ENCODE data around the gene SSX2IP. TPM values are rescaled to one million over a fixed set of nuclear protein-coding genes. Genes with fewer than 3 reads are reported as not detected.

The SSX2IP gene
- total RNA-seq, 4 donors from 2014 or later, result 9.6 to 13.7 (median 9.7) TPM

DNA sequence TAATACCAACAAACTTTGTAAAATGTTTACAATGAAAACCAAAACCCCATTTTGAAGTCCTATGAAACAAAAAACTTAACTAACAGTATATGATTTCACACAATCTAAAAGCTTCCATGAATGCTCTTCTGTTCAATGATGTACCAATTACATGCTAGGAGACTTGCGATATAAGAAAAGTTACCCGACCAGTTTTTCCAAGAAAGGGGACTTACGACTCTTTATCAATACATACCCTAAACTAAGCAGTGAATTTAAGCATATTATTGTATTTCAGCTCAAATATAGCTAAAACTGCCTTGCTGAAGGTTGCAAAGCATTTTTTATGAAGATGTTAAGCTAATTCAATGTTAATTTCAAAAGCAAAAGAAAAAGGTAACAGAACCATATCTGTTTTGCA, 15.6 kb downstream of the SSX2IP start:
- intact Hi-C loops (cut with DNase I), result no loop called here
- 92% methylated on average over 3 of the region's 3 CpGs for WGBS

DNA sequence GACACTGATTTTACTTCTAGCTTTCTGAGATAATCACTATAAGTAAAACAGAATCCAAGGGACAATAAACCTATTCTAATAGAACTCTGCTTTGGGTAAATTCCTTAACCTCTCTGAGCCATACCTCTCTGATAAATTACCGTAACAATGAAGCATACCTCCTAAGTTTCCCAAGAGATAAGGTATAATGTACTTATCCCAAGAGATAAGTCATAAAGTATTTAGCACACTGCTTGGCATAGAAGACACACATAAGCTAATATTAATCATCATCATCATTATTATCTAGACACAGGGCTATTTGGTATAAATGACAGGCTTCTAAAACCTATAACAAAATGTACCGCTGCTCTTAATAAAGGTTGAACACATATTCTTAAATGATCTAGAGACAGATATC, 16.2 kb downstream of the SSX2IP start:
- intact Hi-C loops (cut with DNase I), result no loop called here
- WGBS, result 94% methylated on average over 2 of the region's 2 CpGs
- Histone ChIP-seq H3K36me3 (no peaks in the 10 kb centered on the region), H3K27me3 (no peaks in the 10 kb centered on the region), H3K9me3 (no peaks in the 10 kb centered on the region), H3K27ac (replicated peaks in 1 of 4) (no peak overlapping the region), H3K4me1 (no peaks in the 10 kb centered on the region), H3K4me3 (no peak overlapping the region)
- TF ChIP-seq, protein P1, sequence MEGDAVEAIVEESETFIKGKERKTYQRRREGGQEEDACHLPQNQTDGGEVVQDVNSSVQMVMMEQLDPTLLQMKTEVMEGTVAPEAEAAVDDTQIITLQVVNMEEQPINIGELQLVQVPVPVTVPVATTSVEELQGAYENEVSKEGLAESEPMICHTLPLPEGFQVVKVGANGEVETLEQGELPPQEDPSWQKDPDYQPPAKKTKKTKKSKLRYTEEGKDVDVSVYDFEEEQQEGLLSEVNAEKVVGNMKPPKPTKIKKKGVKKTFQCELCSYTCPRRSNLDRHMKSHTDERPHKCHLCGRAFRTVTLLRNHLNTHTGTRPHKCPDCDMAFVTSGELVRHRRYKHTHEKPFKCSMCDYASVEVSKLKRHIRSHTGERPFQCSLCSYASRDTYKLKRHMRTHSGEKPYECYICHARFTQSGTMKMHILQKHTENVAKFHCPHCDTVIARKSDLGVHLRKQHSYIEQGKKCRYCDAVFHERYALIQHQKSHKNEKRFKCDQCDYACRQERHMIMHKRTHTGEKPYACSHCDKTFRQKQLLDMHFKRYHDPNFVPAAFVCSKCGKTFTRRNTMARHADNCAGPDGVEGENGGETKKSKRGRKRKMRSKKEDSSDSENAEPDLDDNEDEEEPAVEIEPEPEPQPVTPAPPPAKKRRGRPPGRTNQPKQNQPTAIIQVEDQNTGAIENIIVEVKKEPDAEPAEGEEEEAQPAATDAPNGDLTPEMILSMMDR (IDR thresholded peaks at IDR 0.05), result no peak
- TF ChIP-seq EP300 (IDR thresholded peaks at IDR 0.05) (no peak), POLR2A (IDR thresholded peaks at IDR 0.05; ENCODE audit: low read depth) (no peak), POLR2AphosphoS5 (IDR thresholded peaks at IDR 0.05) (no peak)
- no peak for DNase-seq (ENCODE audit: extremely low spot score)

More for the DNA sequence above, 15.6 kb downstream of the SSX2IP start:
- Histone ChIP-seq H3K9me3 (no peaks in the 10 kb centered on the region), H3K36me3 (no peaks in the 10 kb centered on the region), H3K4me3 (no peak overlapping the region), H3K27me3 (no peaks in the 10 kb centered on the region), H3K27ac (replicated peaks in 1 of 4) (no peak overlapping the region), H3K4me1 (no peaks in the 10 kb centered on the region)
- TF ChIP-seq POLR2A (IDR thresholded peaks at IDR 0.05; ENCODE audit: low read depth) (no peak), EP300 (IDR thresholded peaks at IDR 0.05) (no peak), POLR2AphosphoS5 (IDR thresholded peaks at IDR 0.05) (no peak)
- TF ChIP-seq, protein P1 (IDR thresholded peaks at IDR 0.05), result no peak
- DNase-seq (ENCODE audit: extremely low spot score), result no peak

DNA sequence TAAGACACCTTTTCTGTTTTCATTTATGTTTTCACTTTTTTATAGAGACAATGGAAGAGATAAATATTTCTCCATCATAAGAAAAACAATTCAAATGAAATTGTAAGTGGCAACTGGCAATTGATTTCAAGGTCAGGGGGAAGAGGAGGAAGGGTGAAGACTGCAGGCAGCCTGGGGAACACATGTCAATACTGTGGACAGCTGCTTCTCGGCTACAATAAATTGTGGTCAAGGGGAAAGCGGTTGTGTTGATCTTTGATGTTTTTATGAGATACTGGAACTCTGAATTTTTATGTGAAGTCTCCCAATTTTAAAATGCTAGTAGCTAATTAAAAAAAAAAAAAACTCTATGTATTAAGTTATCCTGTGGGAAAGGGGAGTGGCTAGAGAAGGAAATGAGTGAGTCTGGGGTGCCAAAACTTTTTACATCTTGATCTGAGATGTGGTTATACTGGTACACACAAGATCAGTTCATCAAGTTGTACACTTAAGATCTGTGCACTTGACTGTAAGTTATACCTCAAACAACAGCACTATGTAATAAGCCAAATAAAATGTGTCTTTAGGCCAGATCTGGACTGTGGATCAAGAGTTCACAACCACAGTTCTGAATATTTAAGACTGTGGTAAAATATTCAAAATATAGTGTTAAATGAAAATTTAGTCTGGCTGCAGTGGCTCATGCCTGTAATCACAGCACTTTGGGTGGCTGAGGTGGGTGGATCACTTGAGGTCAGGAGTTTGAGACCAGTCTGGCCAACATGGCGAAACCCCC, 18.0 kb downstream of the SSX2IP start:
- TF ChIP-seq POLR2AphosphoS5 (IDR thresholded peaks at IDR 0.05) (no peak), EP300 (IDR thresholded peaks at IDR 0.05) (no peak), POLR2A (IDR thresholded peaks at IDR 0.05; ENCODE audit: low read depth) (no peak)
- TF ChIP-seq, protein P1 (IDR thresholded peaks at IDR 0.05), result no peak
- intact Hi-C loops (cut with DNase I), result no loop called here
- Histone ChIP-seq H3K4me3 (no peak overlapping the region), H3K36me3 (no peaks in the 10 kb centered on the region), H3K27ac (replicated peaks in 1 of 4) (no peak overlapping the region), H3K27me3 (no peaks in the 10 kb centered on the region), H3K4me1 (no peaks in the 10 kb centered on the region), H3K9me3 (no peaks in the 10 kb centered on the region)
- DNase-seq (ENCODE audit: extremely low spot score), result no peak
- WGBS, result 92% methylated on average over 3 of the region's 3 CpGs

DNA sequence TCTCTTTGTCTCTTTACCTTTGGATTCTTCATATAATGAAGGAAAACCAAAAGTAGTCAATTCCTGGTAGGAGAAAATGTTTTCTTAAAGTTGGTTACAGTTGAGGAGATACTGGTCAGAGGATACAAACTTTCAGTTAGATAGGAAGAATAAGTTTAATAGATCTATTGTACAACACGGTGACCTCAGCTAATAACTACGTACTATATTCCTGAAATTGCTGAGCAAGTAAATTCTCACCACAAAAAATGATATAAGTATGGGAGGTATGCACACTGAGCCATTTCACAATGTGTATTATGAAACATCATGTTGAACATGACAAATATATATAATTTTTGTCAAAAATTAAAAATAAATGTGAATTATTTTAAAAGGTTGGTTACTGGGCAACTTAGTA, 20.4 kb downstream of the SSX2IP start:
- no peak for DNase-seq (ENCODE audit: extremely low spot score)
- Histone ChIP-seq H3K27ac (replicated peaks in 1 of 4) (no peak overlapping the region), H3K27me3 (no peaks in the 10 kb centered on the region), H3K4me1 (no peaks in the 10 kb centered on the region), H3K4me3 (no peak overlapping the region), H3K36me3 (no peaks in the 10 kb centered on the region), H3K9me3 (no peaks in the 10 kb centered on the region)
- intact Hi-C loops (cut with DNase I), result loop anchor here (2.0 kb wide), 1 partner anchor 83 kb away; no protein-coding TSS in a partner anchor
- 92% methylated on average over 2 of the region's 2 CpGs for WGBS
- no peak for TF ChIP-seq EP300 (IDR thresholded peaks at IDR 0.05)
- TF ChIP-seq, protein P1 (IDR thresholded peaks at IDR 0.05), result no peak

DNA sequence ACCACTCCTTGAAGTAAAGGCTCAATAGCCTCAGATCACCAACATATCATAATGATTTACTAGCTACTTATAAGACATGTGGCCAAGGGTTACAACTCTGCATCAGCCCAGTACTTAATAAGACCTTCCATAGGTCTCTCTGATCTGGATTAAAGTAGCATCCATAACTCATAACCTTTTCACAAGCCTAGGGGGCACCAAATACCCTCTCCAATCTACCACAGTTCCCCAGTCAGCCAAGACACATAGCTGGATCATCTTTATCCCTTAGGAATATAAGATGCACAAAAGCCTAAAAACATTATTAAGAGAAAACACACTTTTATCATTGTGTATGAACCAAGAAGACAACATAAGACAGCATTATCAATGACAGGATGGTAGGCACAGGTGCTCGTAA, 22.1 kb downstream of the SSX2IP start:
- H3K4me1 ChIP-seq, result no peaks in the 10 kb centered on the region
- H3K36me3 ChIP-seq, result no peaks in the 10 kb centered on the region
- TF ChIP-seq POLR2AphosphoS5 (IDR thresholded peaks at IDR 0.05) (no peak), POLR2A (IDR thresholded peaks at IDR 0.05; ENCODE audit: low read depth) (no peak), EP300 (IDR thresholded peaks at IDR 0.05) (no peak)
- TF ChIP-seq, protein P1 (IDR thresholded peaks at IDR 0.05), result peak; percentile 27 to 50 (median 45)
- H3K27ac ChIP-seq (replicated peaks in 1 of 4), result no peak overlapping the region
- intact Hi-C loops (cut with DNase I), result loop anchor here (2.0 kb wide), 1 partner anchor 85 kb away; no protein-coding TSS in a partner anchor
- H3K27me3 ChIP-seq, result no peaks in the 10 kb centered on the region
- H3K9me3 ChIP-seq, result no peaks in the 10 kb centered on the region
- DNase-seq (ENCODE audit: extremely low spot score), result no peak
- H3K4me3 ChIP-seq, result no peak overlapping the region
- WGBS, result 100% methylated on average over 1 of the region's 1 CpG

Data from esophagus muscularis mucosa (tissue), 4 donors.